Posterior cingulate gyrus (tissue), 11 donors: ENCODE measurements around the gene ARL14EPL.

Source experiments
- DNase-seq, 10 donors: peaks; one replicate each; pipeline versions ENCODE4 v3.0.0 to v3.0.0-alpha.2; 2020 to 2021; ENCODE audit warnings: mixed read lengths in 3 of 10
- intact Hi-C: fragments of 100-400 bp; cut with DNase I; formaldehyde crosslinking; loops from one replicate; pipeline ENCODE4 v1.15.1; 2023

The ARL14EPL gene

GRCh38 chr5:116032094-116032517, at the start of gene ARL14EPL:
ARL14EPL (plus strand) TSS chr5:116032472; CDS start chr5:116051466, 18,994 bp downstream.
- intact Hi-C loops: no loop called here

GRCh38 chr5:115983519-115983918, 48.8 kb upstream of the ARL14EPL start:
- intact Hi-C loops: no loop called here
- DNase-seq: no peak

More at GRCh38 chr5:116032094-116032517, at the start of gene ARL14EPL:
- peak in 2 of 10 donors; percentile 27 to 80 for DNase-seq

GRCh38 chr5:115985802-115986757, 46.2 kb upstream of the ARL14EPL start:
- intact Hi-C loops: no loop called here
- DNase-seq: no peak

- no peak for DNase-seq
- intact Hi-C loops: no loop called here
Measured at GRCh38 chr5:115988002-115988401, 44.3 kb upstream of the ARL14EPL start.

GRCh38 chr5:115992848-115993350, 39.4 kb upstream of the ARL14EPL start:
- no peak for DNase-seq
- intact Hi-C loops: no loop called here

- DNase-seq: no peak
- intact Hi-C loops: no loop called here
Measured at GRCh38 chr5:115995351-115995750, 36.9 kb upstream of the ARL14EPL start.

GRCh38 chr5:116002116-116002906, 30.0 kb upstream of the ARL14EPL start:
- DNase-seq: no peak
- intact Hi-C loops: no loop called here

- no peak for DNase-seq
- intact Hi-C loops: no loop called here
Measured at GRCh38 chr5:116004248-116004647, 28.0 kb upstream of the ARL14EPL start.

- intact Hi-C loops: no loop called here
- DNase-seq: no peak
Measured at GRCh38 chr5:116009806-116010205, 22.5 kb upstream of the ARL14EPL start.

GRCh38 chr5:116011046-116011445, 21.2 kb upstream of the ARL14EPL start:
- no peak for DNase-seq
- intact Hi-C loops: no loop called here

GRCh38 chr5:116013207-116013785, 19.0 kb upstream of the ARL14EPL start:
- no peak for DNase-seq

GRCh38 chr5:116013936-116014335, 18.3 kb upstream of the ARL14EPL start:
- intact Hi-C loops: no loop called here
- DNase-seq: no peak

More at GRCh38 chr5:116013207-116013785, 19.0 kb upstream of the ARL14EPL start:
- intact Hi-C loops: no loop called here

GRCh38 chr5:116023619-116024018, 8.7 kb upstream of the ARL14EPL start:
- intact Hi-C loops: no loop called here
- no peak for DNase-seq

GRCh38 chr5:116025866-116026265, 6.4 kb upstream of the ARL14EPL start:
- intact Hi-C loops: no loop called here
- DNase-seq: no peak

- DNase-seq: no peak
- intact Hi-C loops: no loop called here
Measured at GRCh38 chr5:116032991-116033390, 719 bp downstream of the ARL14EPL start.

GRCh38 chr5:116035123-116035522, 2.9 kb downstream of the ARL14EPL start:
- no peak for DNase-seq
- intact Hi-C loops: no loop called here

GRCh38 chr5:116037236-116037822, 5.1 kb downstream of the ARL14EPL start:
- DNase-seq: no peak
- intact Hi-C loops: no loop called here

GRCh38 chr5:116038817-116039216, 6.5 kb downstream of the ARL14EPL start:
- intact Hi-C loops: no loop called here
- peak in 1 of 10 donors; percentile 56 for DNase-seq

GRCh38 chr5:116042375-116042774, 10.1 kb downstream of the ARL14EPL start:
- intact Hi-C loops: no loop called here
- DNase-seq: no peak

GRCh38 chr5:116044073-116044472, 11.8 kb downstream of the ARL14EPL start:
- intact Hi-C loops: no loop called here
- no peak for DNase-seq
